Vagina (tissue), 2 donors: ENCODE results near the gene S100A7. TPM values are rescaled to one million over a fixed set of nuclear protein-coding genes. Genes with fewer than 3 reads are reported as not detected.
A peak's percentile ranks its signal among the peaks of the same experiment; 100 is the strongest.

Experiments used
- DNase-seq, 2 donors: peaks; one replicate each; pipeline ENCODE4 v3.0.0-alpha.2; 2017; ENCODE audit errors: extremely low spot score in 2 of 2
- H3K27ac ChIP-seq: fragments of 200-600 bp; sonication (generic); one replicate; pipeline ENCODE4 v1.5.1; 2019
- H3K27me3 ChIP-seq: fragments of 200-600 bp; sonication (generic); one replicate; pipeline ENCODE4 v1.5.1; 2019
- H3K36me3 ChIP-seq, 2 donors: fragments of 200-600 bp; sonication (generic); one replicate each; pipeline ENCODE4 v1.5.1; 2017 to 2019
- H3K4me1 ChIP-seq: fragments of 200-600 bp; sonication (generic); one replicate; pipeline ENCODE4 v1.5.1; 2019
- H3K4me3 ChIP-seq, 2 donors: fragments of 200-600 bp; sonication (generic); 1 replicate in 1 of 2; 2 replicates in 1 of 2; pipeline ENCODE4 v1.5.1; 2016 to 2019
- H3K9me3 ChIP-seq: fragments of 200-600 bp; sonication (generic); one replicate; pipeline ENCODE4 v1.5.1; 2019
- POLR2A ChIP-seq, 2 donors: fragments of 450-650 bp; IDR thresholded peaks; one replicate each; pipeline ENCODE4 v1.6.1; 2017; ENCODE audit warnings: antibody characterized with exemption in 2 of 2, mild to moderate bottlenecking in 2 of 2, moderate library complexity in 2 of 2
- POLR2AphosphoS5 ChIP-seq, 2 donors: sonication (generic); formaldehyde crosslinking; IDR thresholded peaks; one replicate each; pipeline ENCODE4 v1.9.0; 2017; ENCODE audit warnings: antibody characterized with exemption in 2 of 2, mild to moderate bottlenecking in 2 of 2, low read depth in 1 of 2; ENCODE audit not compliant: insufficient read depth in 1 of 2
- intact Hi-C: fragments of 100-400 bp; cut with DNase I; formaldehyde crosslinking; loops from one replicate; pipeline ENCODE4 v1.15.1; 2023
- total RNA-seq: library from RNA; depleted of rRNA; stranded (reverse); fragments of >200 nt; gene quantifications from one replicate; pipeline ENCODE4 v1.2.3, GENCODE V29; 2016
- TF ChIP-seq, protein P1 (sequence below), 3 experiments: fragments of 450-650 bp in 2 of 3; fragments of 200-600 bp in 1 of 3; sonication (generic) in 1 of 3; IDR thresholded peaks; one replicate each; pipeline ENCODE4 v1.5.1; 2017 to 2019; ENCODE audit warnings: antibody characterized with exemption in 3 of 3, mild to moderate bottlenecking in 2 of 3, moderate library complexity in 2 of 3

The S100A7 gene
- total RNA-seq, 1 donor from 2014 or later, result 36.6 TPM

DNA sequence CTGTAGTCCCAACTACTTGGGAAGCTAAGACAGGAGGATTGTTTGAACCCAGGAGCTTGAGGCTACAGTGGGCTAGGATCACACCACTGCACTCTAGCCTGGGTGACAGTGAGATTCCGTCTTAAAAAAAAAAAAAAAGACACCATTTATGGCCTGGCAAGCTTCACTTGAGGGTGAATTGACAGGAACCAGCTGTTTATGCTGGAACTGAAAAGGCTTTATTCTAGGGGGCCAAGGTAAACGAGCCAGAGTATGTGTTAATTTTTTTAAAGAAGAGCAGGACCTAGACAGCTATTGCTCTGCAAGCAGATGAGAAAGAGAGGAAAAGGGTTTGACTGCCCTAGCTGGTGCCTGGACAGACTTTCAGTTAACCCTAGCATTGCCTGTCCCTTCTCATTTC is 38.3 kb upstream of the S100A7 start:
- H3K4me3 ChIP-seq, result no peak overlapping the region
- H3K27me3 ChIP-seq, result no peaks in the 10 kb centered on the region
- H3K36me3 ChIP-seq, result no peaks in the 10 kb centered on the region
- no peak overlapping the region for H3K27ac ChIP-seq
- DNase-seq, result no peak
- TF ChIP-seq, protein P1, sequence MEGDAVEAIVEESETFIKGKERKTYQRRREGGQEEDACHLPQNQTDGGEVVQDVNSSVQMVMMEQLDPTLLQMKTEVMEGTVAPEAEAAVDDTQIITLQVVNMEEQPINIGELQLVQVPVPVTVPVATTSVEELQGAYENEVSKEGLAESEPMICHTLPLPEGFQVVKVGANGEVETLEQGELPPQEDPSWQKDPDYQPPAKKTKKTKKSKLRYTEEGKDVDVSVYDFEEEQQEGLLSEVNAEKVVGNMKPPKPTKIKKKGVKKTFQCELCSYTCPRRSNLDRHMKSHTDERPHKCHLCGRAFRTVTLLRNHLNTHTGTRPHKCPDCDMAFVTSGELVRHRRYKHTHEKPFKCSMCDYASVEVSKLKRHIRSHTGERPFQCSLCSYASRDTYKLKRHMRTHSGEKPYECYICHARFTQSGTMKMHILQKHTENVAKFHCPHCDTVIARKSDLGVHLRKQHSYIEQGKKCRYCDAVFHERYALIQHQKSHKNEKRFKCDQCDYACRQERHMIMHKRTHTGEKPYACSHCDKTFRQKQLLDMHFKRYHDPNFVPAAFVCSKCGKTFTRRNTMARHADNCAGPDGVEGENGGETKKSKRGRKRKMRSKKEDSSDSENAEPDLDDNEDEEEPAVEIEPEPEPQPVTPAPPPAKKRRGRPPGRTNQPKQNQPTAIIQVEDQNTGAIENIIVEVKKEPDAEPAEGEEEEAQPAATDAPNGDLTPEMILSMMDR (IDR thresholded peaks at IDR 0.05), result no peak
- TF ChIP-seq POLR2AphosphoS5 (IDR thresholded peaks at IDR 0.05; ENCODE audit: insufficient read depth in 1 of 2, low read depth in 1 of 2), result no peak
- TF ChIP-seq POLR2A (IDR thresholded peaks at IDR 0.05), result no peak
- peaks cover 9% of the 10 kb centered on the region for H3K4me1 ChIP-seq
- intact Hi-C loops, result no loop called here
- H3K9me3 ChIP-seq, result no peaks in the 10 kb centered on the region

DNA sequence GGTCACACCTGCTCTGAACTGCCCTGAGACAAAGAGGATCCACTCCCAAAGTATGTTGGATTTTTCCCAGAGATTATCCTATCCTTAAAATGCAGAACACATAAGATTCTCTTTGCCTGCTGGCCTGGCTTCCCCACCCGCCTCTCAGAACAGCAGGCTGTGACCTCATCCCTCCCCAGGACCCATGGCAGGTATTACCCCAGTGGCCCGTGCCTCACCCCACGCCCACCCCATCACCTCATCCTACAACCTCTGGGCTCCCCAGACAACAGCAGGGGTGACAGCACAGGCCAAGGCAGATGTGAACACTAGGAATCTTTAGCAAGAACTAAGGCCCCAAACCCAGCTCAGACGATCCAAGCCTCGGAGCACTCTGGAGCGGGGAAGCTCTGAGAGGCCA is 35.1 kb upstream of the S100A7 start:
- H3K36me3 ChIP-seq, result no peaks in the 10 kb centered on the region

DNA sequence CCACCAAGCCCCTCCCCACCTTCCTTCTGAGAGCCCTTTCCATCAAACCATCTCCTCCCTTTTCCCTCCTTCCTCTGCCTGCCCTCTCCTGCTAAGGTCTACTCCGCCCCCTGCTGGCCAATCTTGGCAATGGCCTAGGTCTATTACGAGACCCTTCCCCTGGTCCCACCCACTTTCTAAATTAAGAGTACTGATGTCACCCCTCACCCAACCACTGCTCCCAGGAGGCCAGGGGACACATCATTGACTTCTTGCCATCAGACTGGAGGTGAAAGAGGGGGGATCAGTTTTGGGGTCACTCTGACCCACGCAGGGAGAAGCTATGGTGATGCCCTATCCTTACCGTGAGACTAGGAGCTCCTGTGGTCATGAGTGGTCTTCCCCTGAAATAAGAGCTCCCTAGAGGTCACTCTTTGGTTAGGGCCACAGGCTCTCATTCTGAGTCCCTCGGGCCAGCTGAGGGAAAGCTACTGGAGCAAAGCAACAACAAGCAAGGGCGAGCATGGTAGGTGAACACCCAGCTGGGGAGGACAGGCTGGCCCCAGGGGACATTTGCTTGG is 34.6 kb upstream of the S100A7 start:
- DNase-seq, result no peak
- Histone ChIP-seq H3K4me1 (peaks cover 36% of the 10 kb centered on the region), H3K27ac (no peak overlapping the region), H3K36me3 (no peaks in the 10 kb centered on the region), H3K4me3 (no peak overlapping the region), H3K9me3 (no peaks in the 10 kb centered on the region), H3K27me3 (no peaks in the 10 kb centered on the region)
- TF ChIP-seq POLR2A (IDR thresholded peaks at IDR 0.05), result no peak
- TF ChIP-seq, protein P1 (IDR thresholded peaks at IDR 0.05), result peak; percentile 82 to 98 (median 98)
- no peak for TF ChIP-seq POLR2AphosphoS5 (IDR thresholded peaks at IDR 0.05; ENCODE audit: insufficient read depth in 1 of 2, low read depth in 1 of 2)
- intact Hi-C loops, result loop anchor here (2.0 kb wide), 1 partner anchor 140 kb away; no protein-coding TSS in a partner anchor

More for the DNA sequence above, 35.1 kb upstream of the S100A7 start:
- TF ChIP-seq POLR2A (IDR thresholded peaks at IDR 0.05) (no peak), POLR2AphosphoS5 (IDR thresholded peaks at IDR 0.05; ENCODE audit: insufficient read depth in 1 of 2, low read depth in 1 of 2) (no peak)
- TF ChIP-seq, protein P1 (IDR thresholded peaks at IDR 0.05), result no peak
- intact Hi-C loops, result loop anchor here (2.0 kb wide), 1 partner anchor 141 kb away; no protein-coding TSS in a partner anchor
- H3K4me1 ChIP-seq, result peaks cover 33% of the 10 kb centered on the region
- H3K4me3 ChIP-seq, result no peak overlapping the region
- no peaks in the 10 kb centered on the region for H3K9me3 ChIP-seq
- H3K27ac ChIP-seq, result no peak overlapping the region
- no peak for DNase-seq
- no peaks in the 10 kb centered on the region for H3K27me3 ChIP-seq

DNA sequence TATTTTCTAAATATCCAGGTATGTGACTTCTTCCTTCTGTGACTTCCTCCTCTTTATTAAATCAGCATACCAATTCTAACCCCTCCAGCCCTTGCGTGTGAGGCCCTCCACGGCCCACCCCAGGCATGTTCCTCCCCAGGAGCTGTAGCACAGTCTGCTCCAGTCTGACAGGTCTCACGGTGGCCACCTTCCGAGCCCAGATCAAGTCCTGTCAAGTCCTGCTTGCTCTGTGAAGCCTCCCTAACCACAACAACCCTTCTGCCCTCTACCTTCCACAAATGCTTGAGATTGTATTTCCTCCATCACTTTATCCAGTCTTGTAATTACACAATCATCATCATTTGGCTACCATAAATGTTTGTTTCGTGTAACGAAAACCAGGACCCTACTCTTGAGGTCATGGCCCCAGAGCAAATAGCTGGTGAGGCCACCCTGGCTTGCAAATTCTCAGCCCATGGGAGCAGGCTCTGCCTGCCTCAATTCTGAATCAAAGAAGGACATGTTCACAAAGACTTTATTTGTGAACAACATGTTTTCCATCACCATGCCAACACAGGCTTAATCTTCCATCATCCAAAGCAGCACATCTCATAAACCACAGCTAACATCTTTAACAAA is 33.0 kb upstream of the S100A7 start:
- no peaks in the 10 kb centered on the region for H3K27me3 ChIP-seq
- H3K27ac ChIP-seq, result peak overlapping the region; percentile 50
- no peaks in the 10 kb centered on the region for H3K9me3 ChIP-seq
- TF ChIP-seq, protein P1 (IDR thresholded peaks at IDR 0.05), result no peak
- TF ChIP-seq POLR2A (IDR thresholded peaks at IDR 0.05) (no peak), POLR2AphosphoS5 (IDR thresholded peaks at IDR 0.05; ENCODE audit: insufficient read depth in 1 of 2, low read depth in 1 of 2) (peak; percentile 35 to 48)
- intact Hi-C loops, result no loop called here
- no peaks in the 10 kb centered on the region for H3K36me3 ChIP-seq
- DNase-seq, result no peak
- no peak overlapping the region for H3K4me3 ChIP-seq
- H3K4me1 ChIP-seq, result peaks cover 52% of the 10 kb centered on the region
